BE2C (cell line): ENCODE results near the gene PERP.
"Not testable (repeated sequence)": the region's sequence is repeated elsewhere in the genome, so short reads cannot be mapped to it uniquely, and the experiment has no call there.

Experiments used
- DNase-seq: peaks from one replicate; pipeline ENCODE4 v3.0.0-alpha.2; 2020
- H3K27me3 ChIP-seq: fragments of 250-450 bp; sonication (Bioruptor Pico); 2 replicates; pipeline ENCODE4 v1.5.1; 2020; ENCODE audit warnings: mild to moderate bottlenecking
- H3K36me3 ChIP-seq: fragments of 250-450 bp; sonication (Bioruptor Pico); 2 replicates; pipeline ENCODE4 v1.5.1; 2020; ENCODE audit warnings: mild to moderate bottlenecking
- H3K4me1 ChIP-seq: fragments of 250-450 bp; sonication (Bioruptor Pico); 2 replicates; pipeline ENCODE4 v1.5.1; 2020
- H3K4me3 ChIP-seq: 2 replicates; pipeline ENCODE4 v1.5.1; 2011; ENCODE audit warnings: low read depth, low read length
- H3K9me3 ChIP-seq: fragments of 250-450 bp; sonication (Bioruptor Pico); 2 replicates; pipeline ENCODE4 v1.5.1; 2020
- TF ChIP-seq, protein P1 (sequence below): IDR thresholded peaks from 2 replicates; pipeline ENCODE4 v1.5.1; 2012; ENCODE audit warnings: mild to moderate bottlenecking, low read depth, low read length

Gene PERP

DNA sequence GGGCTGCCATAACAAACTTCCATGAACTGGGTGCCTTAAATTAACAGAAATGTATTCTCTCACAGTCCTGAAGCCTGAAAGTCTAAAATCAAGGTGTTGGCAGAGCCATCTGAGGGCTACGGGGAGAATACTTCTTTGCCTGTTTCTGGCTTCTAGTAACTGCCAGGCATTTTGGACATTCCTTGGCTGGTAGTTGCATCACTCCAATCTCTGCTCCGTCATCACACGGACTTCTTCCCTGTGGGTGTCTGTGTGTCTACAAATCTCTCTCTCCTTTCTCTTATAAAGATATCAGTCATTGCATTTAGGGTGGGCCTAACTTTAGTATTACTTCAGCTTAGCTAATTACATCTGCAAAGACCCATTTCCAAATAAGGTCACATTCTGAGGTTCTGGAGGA lies 20.9 kb upstream of the PERP start:
- H3K4me1 ChIP-seq, result no peaks in the 10 kb centered on the region
- no peaks in the 10 kb centered on the region for H3K36me3 ChIP-seq
- no peak for DNase-seq
- TF ChIP-seq, protein P1, sequence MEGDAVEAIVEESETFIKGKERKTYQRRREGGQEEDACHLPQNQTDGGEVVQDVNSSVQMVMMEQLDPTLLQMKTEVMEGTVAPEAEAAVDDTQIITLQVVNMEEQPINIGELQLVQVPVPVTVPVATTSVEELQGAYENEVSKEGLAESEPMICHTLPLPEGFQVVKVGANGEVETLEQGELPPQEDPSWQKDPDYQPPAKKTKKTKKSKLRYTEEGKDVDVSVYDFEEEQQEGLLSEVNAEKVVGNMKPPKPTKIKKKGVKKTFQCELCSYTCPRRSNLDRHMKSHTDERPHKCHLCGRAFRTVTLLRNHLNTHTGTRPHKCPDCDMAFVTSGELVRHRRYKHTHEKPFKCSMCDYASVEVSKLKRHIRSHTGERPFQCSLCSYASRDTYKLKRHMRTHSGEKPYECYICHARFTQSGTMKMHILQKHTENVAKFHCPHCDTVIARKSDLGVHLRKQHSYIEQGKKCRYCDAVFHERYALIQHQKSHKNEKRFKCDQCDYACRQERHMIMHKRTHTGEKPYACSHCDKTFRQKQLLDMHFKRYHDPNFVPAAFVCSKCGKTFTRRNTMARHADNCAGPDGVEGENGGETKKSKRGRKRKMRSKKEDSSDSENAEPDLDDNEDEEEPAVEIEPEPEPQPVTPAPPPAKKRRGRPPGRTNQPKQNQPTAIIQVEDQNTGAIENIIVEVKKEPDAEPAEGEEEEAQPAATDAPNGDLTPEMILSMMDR, result no peak
- H3K4me3 ChIP-seq, result no peak overlapping the region
- H3K9me3 ChIP-seq, result no peaks in the 10 kb centered on the region
- no peaks in the 10 kb centered on the region for H3K27me3 ChIP-seq

DNA sequence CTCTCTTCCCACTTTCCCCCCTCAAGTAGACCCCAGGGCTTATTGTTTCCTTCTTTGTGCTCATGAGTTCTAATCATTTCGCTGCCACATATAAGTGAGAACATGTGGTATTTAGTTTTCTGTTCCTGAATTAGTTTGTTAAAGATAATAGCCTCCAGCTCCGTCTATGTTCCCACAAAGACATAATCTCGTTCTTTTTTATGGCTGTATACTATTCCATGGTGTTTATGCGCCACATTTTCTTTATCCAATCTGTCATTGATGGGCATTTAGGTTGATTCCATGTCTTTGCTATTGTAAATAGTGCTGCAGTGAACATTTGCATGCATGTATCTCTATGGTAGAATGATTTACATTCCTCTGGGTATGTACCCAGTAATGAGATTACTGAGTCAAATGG lies 16.9 kb upstream of the PERP start:
- Histone ChIP-seq H3K9me3 (no peaks in the 10 kb centered on the region), H3K27me3 (no peaks in the 10 kb centered on the region)
- TF ChIP-seq, protein P1, result no peak

DNA sequence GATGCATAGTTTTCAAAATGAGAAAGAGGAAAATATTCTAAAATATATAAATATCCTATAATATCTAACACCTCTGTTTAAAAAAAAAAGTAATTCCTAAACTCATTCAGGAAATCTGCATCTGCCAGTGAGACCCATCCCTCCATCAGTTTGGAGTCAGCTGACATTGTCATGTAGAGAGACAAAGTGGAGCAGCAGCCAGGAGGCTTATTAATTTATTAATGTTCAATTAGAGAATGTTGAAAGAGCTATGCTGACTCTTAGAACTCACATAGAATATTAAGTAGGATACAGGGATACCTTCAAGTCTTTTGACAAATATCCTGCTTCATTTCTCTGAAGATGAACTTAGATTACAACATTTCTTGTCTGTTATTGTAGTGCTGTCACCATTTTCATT lies 12.8 kb upstream of the PERP start:
- Histone ChIP-seq H3K27me3 (no peaks in the 10 kb centered on the region), H3K36me3 (no peaks in the 10 kb centered on the region), H3K9me3 (no peaks in the 10 kb centered on the region), H3K4me1 (no peaks in the 10 kb centered on the region), H3K4me3 (no peak overlapping the region)
- TF ChIP-seq, protein P1, result no peak
- DNase-seq, result no peak

More for the DNA sequence above, 16.9 kb upstream of the PERP start:
- H3K4me1 ChIP-seq, result no peaks in the 10 kb centered on the region
- no peak overlapping the region for H3K4me3 ChIP-seq
- H3K36me3 ChIP-seq, result no peaks in the 10 kb centered on the region
- no peak for DNase-seq

DNA sequence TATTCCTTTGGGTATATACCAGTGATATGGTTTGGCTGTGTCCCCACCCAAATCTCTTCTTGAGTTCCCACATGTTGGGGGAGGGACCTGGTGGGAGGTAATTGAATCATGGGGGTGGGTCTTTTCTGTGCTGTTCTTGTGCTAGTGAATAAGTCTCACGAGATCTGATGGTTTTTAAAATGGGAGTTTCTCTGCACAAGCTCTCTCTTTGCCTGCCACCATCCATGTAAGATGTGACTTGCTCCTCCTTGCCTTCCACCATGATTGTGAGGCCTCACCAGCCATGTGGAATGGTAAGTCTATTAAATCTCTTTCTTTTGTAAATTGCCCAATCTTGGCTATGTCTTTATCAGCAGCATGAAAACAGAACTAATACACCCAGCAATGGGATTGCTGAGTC lies 12.0 kb upstream of the PERP start:
- not testable (repeated sequence) for DNase-seq, H3K36me3 ChIP-seq, H3K4me1 ChIP-seq, H3K4me3 ChIP-seq, H3K27me3 ChIP-seq, H3K9me3 ChIP-seq

DNA sequence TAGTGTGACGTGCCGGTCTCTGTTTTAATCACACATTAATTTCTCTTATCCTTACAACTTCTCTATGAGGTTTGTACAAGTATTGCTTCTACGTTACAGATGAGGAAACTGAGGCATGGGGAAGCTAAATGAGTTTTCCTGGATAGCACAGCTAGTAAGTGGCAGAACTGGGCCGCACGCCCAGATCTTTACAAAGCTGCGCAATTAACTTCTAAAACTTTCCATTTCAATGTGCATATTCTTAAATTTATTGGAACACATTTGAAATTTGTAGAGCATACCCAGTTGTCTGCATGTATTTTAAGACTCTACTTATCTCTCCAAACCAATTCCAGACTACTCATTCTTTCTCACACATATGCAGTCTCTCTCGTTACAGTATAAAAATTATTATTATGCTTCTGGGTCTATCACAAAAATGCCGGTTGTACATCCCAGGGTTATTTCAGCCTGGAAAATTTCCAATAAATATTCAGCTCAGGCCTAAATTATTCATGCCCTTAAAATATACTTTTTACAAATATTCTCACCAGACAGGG lies 10.2 kb upstream of the PERP start:
- no peak for DNase-seq
- TF ChIP-seq, protein P1, result no peak
- H3K27me3 ChIP-seq, result no peaks in the 10 kb centered on the region
- H3K4me3 ChIP-seq, result no peak overlapping the region
- H3K9me3 ChIP-seq, result no peaks in the 10 kb centered on the region
- no peaks in the 10 kb centered on the region for H3K4me1 ChIP-seq
- H3K36me3 ChIP-seq, result no peaks in the 10 kb centered on the region

DNA sequence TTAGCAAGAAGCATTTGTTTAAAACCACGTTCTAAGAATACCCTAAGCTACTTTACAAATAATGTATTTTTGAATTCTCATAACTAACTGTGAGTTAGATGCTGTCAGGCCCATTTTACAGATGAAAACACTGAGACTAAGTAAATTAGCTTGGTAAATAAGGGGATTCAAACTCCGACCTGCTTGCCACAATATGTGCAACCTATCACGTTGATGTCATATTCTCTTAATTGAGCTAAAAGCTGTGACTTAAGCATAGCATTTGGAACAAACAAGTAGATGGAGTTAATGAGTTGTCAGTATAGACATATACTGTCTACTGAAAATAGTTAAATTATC lies 9.4 kb upstream of the PERP start:
- TF ChIP-seq, protein P1, result no peak

More for the DNA sequence above, 9.4 kb upstream of the PERP start:
- H3K27me3 ChIP-seq, result no peaks in the 10 kb centered on the region
- no peak for DNase-seq
- H3K9me3 ChIP-seq, result no peaks in the 10 kb centered on the region
- H3K4me1 ChIP-seq, result no peaks in the 10 kb centered on the region
- no peak overlapping the region for H3K4me3 ChIP-seq
- no peaks in the 10 kb centered on the region for H3K36me3 ChIP-seq
